HEK293 (cell line): ENCODE measurements around the gene ASCC2.

ENCODE experiments used
- CTCF ChIA-PET: fragments of 350-600 bp; formaldehyde crosslinking; extraction: SDS; loops from one replicate; lab custom pipeline; 2021; ENCODE audit warnings: antibody characterized with exemption; lab: Yijun Ruan, JAX
- POLR2A ChIA-PET: fragments of 300-600 bp; formaldehyde crosslinking; extraction: SDS; loops from one replicate; lab custom pipeline; 2020; ENCODE audit warnings: antibody characterized with exemption, inconsistent platforms; lab: Yijun Ruan, JAX
- H3K27ac ChIP-seq: fragments of 200-500 bp; sonication (Bioruptor generic); 2 replicates; pipeline ENCODE4 v1.5.1; 2014; ENCODE audit warnings: low read depth, low read length, control low read depth, inconsistent platforms; ENCODE audit errors: extremely low read depth
- H3K36me3 ChIP-seq, 2 experiments: fragments of 200-500 bp in 1 of 2; sonication (Bioruptor generic) in 1 of 2; 1 replicate in 1 of 2; 2 replicates in 1 of 2; pipeline ENCODE4 v1.5.1; 2014 to 2017; ENCODE audit warnings: inconsistent platforms in 2 of 2, low read length in 2 of 2; ENCODE audit not compliant: control insufficient read depth in 2 of 2, insufficient read depth in 1 of 2
- H3K4me1 ChIP-seq: fragments of 200-500 bp; sonication (Bioruptor generic); 2 replicates; pipeline ENCODE4 v1.5.1; 2014; ENCODE audit warnings: mild to moderate bottlenecking, low read length, inconsistent platforms; ENCODE audit not compliant: control insufficient read depth, insufficient read depth
- H3K4me3 ChIP-seq: 2 replicates; pipeline ENCODE4 v1.5.1; 2011; ENCODE audit warnings: low read depth, mild to moderate bottlenecking, control low read depth, low read length, moderate library complexity
- H3K9me3 ChIP-seq: fragments of 200-500 bp; sonication (Bioruptor generic); 2 replicates; pipeline ENCODE4 v1.5.1; 2014; ENCODE audit warnings: low read depth, low read length, inconsistent platforms; ENCODE audit not compliant: control insufficient read depth, insufficient read depth
- IKZF3 ChIP-seq: fragments of 450-650 bp; IDR thresholded peaks from 2 replicates; pipeline ENCODE4 v1.5.0; 2018; ENCODE audit warnings: missing biosample characterization, mild to moderate bottlenecking, missing genetic modification characterization, moderate library complexity
- MEIS1 ChIP-seq: sonication (generic); formaldehyde crosslinking; IDR thresholded peaks from 2 replicates; pipeline ENCODE4 v1.8.1; 2022; ENCODE audit warnings: missing genetic modification reagents, mild to moderate bottlenecking, borderline replicate concordance
- OSR2 ChIP-seq: fragments of 450-650 bp; formaldehyde crosslinking; IDR thresholded peaks from 2 replicates; pipeline ENCODE4 v1.5.1; 2016; ENCODE audit warnings: missing biosample characterization, missing genetic modification characterization
- OVOL3 ChIP-seq: fragments of 450-650 bp; formaldehyde crosslinking; IDR thresholded peaks from 2 replicates; pipeline ENCODE4 v1.5.1; 2016; ENCODE audit warnings: missing biosample characterization, missing genetic modification characterization
- PRDM1 ChIP-seq: fragments of 450-650 bp; formaldehyde crosslinking; IDR thresholded peaks from 2 replicates; pipeline ENCODE4; 2016; ENCODE audit warnings: missing biosample characterization, missing genetic modification characterization
- PRDM4 ChIP-seq: fragments of 450-650 bp; formaldehyde crosslinking; IDR thresholded peaks from 2 replicates; pipeline ENCODE4 v1.5.1; 2017; ENCODE audit warnings: missing biosample characterization, missing genetic modification characterization
- ZBTB10 ChIP-seq: fragments of 450-650 bp; formaldehyde crosslinking; IDR thresholded peaks from 2 replicates; pipeline ENCODE4 v1.5.1; 2016; ENCODE audit warnings: missing biosample characterization, missing genetic modification characterization
- ZBTB49 ChIP-seq: fragments of 450-650 bp; formaldehyde crosslinking; IDR thresholded peaks from 2 replicates; pipeline ENCODE4 v1.5.1; 2016; ENCODE audit warnings: missing biosample characterization, missing genetic modification characterization, low read depth
- ZFP37 ChIP-seq: fragments of 450-650 bp; formaldehyde crosslinking; IDR thresholded peaks from 2 replicates; pipeline ENCODE4 v1.5.1; 2016; ENCODE audit warnings: missing biosample characterization, missing genetic modification characterization
- ZFP41 ChIP-seq: fragments of 450-650 bp; formaldehyde crosslinking; IDR thresholded peaks from 2 replicates; pipeline ENCODE4 v1.5.1; 2016; ENCODE audit warnings: missing biosample characterization, missing genetic modification characterization, borderline replicate concordance
- ZNF155 ChIP-seq: fragments of 450-650 bp; formaldehyde crosslinking; IDR thresholded peaks from 2 replicates; pipeline ENCODE4 v1.5.1; 2016; ENCODE audit warnings: missing biosample characterization, missing genetic modification characterization
- ZNF239 ChIP-seq: fragments of 450-650 bp; formaldehyde crosslinking; IDR thresholded peaks from 2 replicates; pipeline ENCODE4 v1.5.1; 2016; ENCODE audit warnings: missing biosample characterization, missing genetic modification characterization
- ZNF404 ChIP-seq: fragments of 450-650 bp; formaldehyde crosslinking; IDR thresholded peaks from 2 replicates; pipeline ENCODE4 v1.5.1; 2017; ENCODE audit warnings: missing biosample characterization, missing genetic modification characterization
- ZNF473 ChIP-seq: fragments of 450-650 bp; formaldehyde crosslinking; IDR thresholded peaks from 2 replicates; pipeline ENCODE4 v1.5.1; 2017; ENCODE audit warnings: missing biosample characterization, missing genetic modification characterization
- ZNF530 ChIP-seq: fragments of 450-650 bp; formaldehyde crosslinking; IDR thresholded peaks from 2 replicates; pipeline ENCODE4 v1.5.1; 2016; ENCODE audit warnings: low read depth, missing biosample characterization, missing genetic modification characterization
- ZNF560 ChIP-seq: fragments of 450-650 bp; formaldehyde crosslinking; IDR thresholded peaks from 2 replicates; pipeline ENCODE4 v1.5.1; 2017; ENCODE audit warnings: missing biosample characterization, missing genetic modification characterization, borderline replicate concordance
- ZNF645 ChIP-seq: fragments of 450-650 bp; formaldehyde crosslinking; IDR thresholded peaks from 2 replicates; pipeline ENCODE4; 2016; ENCODE audit warnings: missing biosample characterization, missing genetic modification characterization
- ZNF701 ChIP-seq: fragments of 450-650 bp; formaldehyde crosslinking; IDR thresholded peaks from 2 replicates; pipeline ENCODE4 v1.5.1; 2016; ENCODE audit warnings: missing biosample characterization, missing genetic modification characterization
- ZSCAN16 ChIP-seq: fragments of 450-650 bp; formaldehyde crosslinking; IDR thresholded peaks from 2 replicates; pipeline ENCODE4 v1.5.1; 2016; ENCODE audit warnings: missing biosample characterization, missing genetic modification characterization

Gene ASCC2

GRCh38 chr22:29819501-29819900 lies 18.6 kb downstream of the ASCC2 start (continued):
- TF ChIP-seq PRDM4 (tag by site-specific recombination) (no peak), ZNF473 (tag by site-specific recombination) (no peak), IKZF3 (tag by site-specific recombination) (no peak)

- POLR2A ChIA-PET = no interaction called here
- H3K4me1 ChIP-seq = peaks cover 6% of the 10 kb centered on the region
Observed at GRCh38 chr22:29817724-29818123, 20.4 kb downstream of the ASCC2 start.

GRCh38 chr22:29816980-29817379 lies 21.1 kb downstream of the ASCC2 start:
- POLR2A ChIA-PET = no interaction called here
- Histone ChIP-seq H3K4me3 (no peak overlapping the region), H3K9me3 (no peaks in the 10 kb centered on the region), H3K4me1 (peaks cover 3% of the 10 kb centered on the region), H3K36me3 (peaks cover 30 to 95% of the 10 kb centered on the region in 2 experiments; a peak in 2 of 3 replicates), H3K27ac (no peak overlapping the region)
- no peak for TF ChIP-seq ZSCAN16 (tag by site-specific recombination)
- TF ChIP-seq ZNF404 (tag by site-specific recombination) = no peak
- TF ChIP-seq ZBTB10 = no peak
- no peak for TF ChIP-seq ZNF560 (tag by site-specific recombination)
- no peak for TF ChIP-seq ZNF239
- no peak for TF ChIP-seq ZFP41 (tag by site-specific recombination)
- no peak for TF ChIP-seq OSR2 (tag by site-specific recombination)
- no peak for TF ChIP-seq ZNF155
- CTCF ChIA-PET = interaction anchor here (0.8 to 4.4 kb wide), 3 partner anchors 181 to 191 kb away, joined by 5 to 19 read pairs (median 5); no protein-coding TSS in a partner anchor

More at GRCh38 chr22:29817724-29818123, 20.4 kb downstream of the ASCC2 start:
- H3K27ac ChIP-seq = no peak overlapping the region
- TF ChIP-seq ZBTB49 = no peak
- no peak for TF ChIP-seq ZFP37 (tag by site-specific recombination)
- no peak for TF ChIP-seq ZSCAN16 (tag by site-specific recombination)
- TF ChIP-seq ZNF530 (tag by site-specific recombination) = no peak
- no peak for TF ChIP-seq ZNF645 (tag by site-specific recombination)
- no peak for TF ChIP-seq ZNF701 (tag by site-specific recombination)
- no peak for TF ChIP-seq MEIS1
- TF ChIP-seq PRDM1 (tag by site-specific recombination) = no peak
- TF ChIP-seq OVOL3 (tag by site-specific recombination) = no peak
- TF ChIP-seq, all 188 proteins: peak for 0
- H3K9me3 ChIP-seq = no peaks in the 10 kb centered on the region
- CTCF ChIA-PET = interaction anchor here (0.6 kb wide), 1 partner anchor 34 kb away, joined by 5 read pairs; no protein-coding TSS in a partner anchor
- no peak overlapping the region for H3K4me3 ChIP-seq
- peaks cover 28 to 95% of the 10 kb centered on the region in 2 experiments; a peak in 2 of 3 replicates for H3K36me3 ChIP-seq
